Coronary artery (tissue), 2 donors: ENCODE results near the gene GADL1.

Experiments
- DNase-seq: peaks from one replicate; pipeline ENCODE4 v3.0.0-alpha.2; 2017; ENCODE audit warnings: low spot score
- H3K27ac ChIP-seq, 2 donors: fragments of 200-600 bp; sonication (generic); one replicate each; pipeline ENCODE4 v1.5.1; 2016 to 2019
- H3K4me3 ChIP-seq: fragments of 200-600 bp; sonication (generic); 2 replicates; pipeline ENCODE4 v1.5.1; 2016; ENCODE audit warnings: mild to moderate bottlenecking, moderate library complexity
- TF ChIP-seq, protein P1 (sequence below): fragments of 200-600 bp; sonication (generic); IDR thresholded peaks from one replicate; pipeline ENCODE4 v1.5.1; 2019; ENCODE audit warnings: antibody characterized with exemption

GADL1 gene

DNA sequence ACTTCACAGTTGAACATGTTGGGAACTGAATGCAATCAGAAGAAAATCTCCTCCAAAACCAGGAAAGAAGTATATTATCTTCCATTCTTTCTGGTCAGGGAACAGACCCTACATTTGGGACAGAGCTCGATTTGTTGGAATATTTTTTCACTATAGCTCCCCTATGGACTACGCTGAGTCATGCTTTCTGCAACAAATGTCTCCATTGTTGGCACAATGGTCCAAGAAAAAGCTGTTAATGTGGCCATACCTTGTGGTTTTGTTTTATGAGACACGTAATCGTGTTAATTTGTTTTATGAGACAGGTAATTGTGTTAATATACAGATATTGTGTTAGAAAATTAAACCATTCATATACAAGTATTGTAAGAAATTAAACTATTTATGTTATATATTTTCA is 186.6 kb downstream of the GADL1 start:
- H3K4me3 ChIP-seq = no peak overlapping the region
- H3K27ac ChIP-seq = no peak overlapping the region
- TF ChIP-seq, protein P1, sequence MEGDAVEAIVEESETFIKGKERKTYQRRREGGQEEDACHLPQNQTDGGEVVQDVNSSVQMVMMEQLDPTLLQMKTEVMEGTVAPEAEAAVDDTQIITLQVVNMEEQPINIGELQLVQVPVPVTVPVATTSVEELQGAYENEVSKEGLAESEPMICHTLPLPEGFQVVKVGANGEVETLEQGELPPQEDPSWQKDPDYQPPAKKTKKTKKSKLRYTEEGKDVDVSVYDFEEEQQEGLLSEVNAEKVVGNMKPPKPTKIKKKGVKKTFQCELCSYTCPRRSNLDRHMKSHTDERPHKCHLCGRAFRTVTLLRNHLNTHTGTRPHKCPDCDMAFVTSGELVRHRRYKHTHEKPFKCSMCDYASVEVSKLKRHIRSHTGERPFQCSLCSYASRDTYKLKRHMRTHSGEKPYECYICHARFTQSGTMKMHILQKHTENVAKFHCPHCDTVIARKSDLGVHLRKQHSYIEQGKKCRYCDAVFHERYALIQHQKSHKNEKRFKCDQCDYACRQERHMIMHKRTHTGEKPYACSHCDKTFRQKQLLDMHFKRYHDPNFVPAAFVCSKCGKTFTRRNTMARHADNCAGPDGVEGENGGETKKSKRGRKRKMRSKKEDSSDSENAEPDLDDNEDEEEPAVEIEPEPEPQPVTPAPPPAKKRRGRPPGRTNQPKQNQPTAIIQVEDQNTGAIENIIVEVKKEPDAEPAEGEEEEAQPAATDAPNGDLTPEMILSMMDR = no peak
- no peak for DNase-seq

DNA sequence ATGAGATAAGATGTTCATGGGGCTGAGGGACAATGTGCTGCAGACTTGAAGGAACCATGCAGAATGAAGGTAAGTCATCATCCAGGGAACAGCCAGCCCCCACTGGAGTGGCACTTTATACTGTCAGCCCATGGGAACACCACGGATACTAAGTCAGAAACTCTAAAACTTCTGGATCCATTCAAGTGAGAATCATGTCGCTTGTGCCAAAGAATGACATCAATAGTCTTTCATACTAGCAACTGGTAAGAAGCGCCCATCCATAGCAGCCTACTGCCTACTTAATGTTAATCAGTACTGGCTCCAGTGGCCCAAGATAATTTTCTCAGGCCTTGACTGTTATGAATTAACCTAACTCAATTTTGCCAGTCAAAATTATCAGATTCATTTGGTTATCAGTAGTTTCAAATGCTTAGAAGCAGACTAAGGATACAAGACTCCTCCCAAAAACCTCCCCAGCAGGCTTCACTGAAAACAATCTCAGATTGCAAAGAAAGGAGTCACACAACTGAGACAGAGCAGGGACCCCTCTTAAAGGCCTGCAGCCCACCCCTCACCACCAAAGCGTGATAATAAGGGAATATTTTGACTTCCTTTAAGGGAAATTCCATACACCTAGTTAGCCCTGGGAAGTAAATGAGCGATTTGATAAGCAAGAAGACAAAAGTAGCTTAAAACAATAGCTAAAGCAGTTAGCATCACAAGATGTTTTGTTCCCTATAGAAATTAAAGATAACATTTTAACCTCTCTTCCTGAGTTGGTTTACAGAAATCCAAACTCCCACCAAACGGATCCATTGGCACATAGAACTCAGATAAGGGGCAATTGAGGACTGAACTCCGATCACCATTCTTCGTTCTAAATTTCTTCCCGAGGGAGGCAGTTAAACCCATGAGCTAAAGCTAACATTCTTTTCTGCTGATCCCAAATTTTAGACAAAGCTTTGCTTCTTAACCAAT is 189.2 kb downstream of the GADL1 start:
- no peak for DNase-seq
- no peak overlapping the region for H3K27ac ChIP-seq
- TF ChIP-seq, protein P1 = no peak
- no peak overlapping the region for H3K4me3 ChIP-seq

DNA sequence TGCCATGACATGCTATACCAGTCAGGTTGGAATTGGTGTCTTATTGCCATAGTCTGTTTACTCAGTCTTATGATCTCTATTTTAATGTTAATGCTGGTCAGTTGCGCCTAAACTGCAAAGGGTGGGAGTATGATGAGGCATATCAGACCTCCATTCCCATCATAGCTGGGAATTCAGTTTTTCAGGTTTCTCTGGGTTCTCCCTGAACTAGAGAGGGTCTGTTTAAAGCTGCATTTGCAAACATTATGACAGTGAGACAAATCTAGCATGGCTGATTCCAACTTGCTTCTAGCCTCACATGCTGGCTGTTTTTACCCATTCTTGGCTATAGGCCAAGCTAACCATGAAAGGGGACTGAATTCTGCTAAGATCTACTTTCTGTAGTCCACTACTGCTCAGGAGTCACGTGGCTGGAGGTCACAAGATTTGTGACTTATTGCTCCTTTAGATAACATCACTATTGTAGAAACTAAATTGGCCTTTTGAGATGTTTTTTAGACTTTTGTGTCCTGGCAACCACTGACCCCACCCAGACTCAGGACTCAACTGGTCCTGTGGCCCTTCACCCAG is 191.5 kb downstream of the GADL1 start:
- TF ChIP-seq, protein P1 = no peak
- no peak for DNase-seq
- Histone ChIP-seq H3K4me3 (no peak overlapping the region), H3K27ac (no peak overlapping the region)

DNA sequence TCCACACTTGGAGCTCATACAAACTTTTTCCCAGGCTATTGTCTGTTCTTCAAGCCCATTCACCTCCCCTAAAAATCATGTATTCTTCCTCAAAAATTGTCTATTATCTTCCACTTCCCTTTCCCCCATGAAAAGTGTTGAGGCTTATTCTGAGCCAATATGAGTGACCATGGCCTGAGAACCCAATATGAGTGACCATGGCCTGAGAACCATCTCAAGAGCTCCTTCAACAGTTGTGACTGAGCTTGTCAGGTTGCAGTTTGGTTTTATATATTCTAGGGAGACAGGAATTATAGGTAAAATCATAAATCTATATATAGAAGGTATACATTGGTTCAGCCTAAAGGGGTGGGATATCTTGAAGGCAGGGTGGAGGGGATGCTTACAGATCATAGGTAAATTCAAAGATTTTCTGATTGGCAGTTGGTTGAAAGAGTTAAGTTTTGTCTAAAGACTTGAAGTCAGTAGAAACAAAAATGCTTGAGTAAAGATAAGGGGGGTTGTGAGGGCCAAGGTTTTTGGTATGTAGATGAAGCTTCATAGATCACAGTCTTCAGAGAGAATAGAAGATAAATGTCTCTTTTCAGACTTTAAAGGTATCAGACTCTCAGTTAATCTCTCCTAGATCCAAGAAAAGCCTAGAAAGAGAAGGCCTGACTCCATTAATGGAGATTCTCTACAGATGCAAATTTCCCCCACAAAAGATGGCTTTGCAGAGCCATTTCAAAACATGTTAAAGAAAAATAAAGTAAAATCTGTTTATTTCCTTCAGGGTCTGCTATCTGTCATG is 192.2 kb downstream of the GADL1 start:
- DNase-seq = no peak
- Histone ChIP-seq H3K4me3 (no peak overlapping the region), H3K27ac (no peak overlapping the region)
- TF ChIP-seq, protein P1 = no peak

DNA sequence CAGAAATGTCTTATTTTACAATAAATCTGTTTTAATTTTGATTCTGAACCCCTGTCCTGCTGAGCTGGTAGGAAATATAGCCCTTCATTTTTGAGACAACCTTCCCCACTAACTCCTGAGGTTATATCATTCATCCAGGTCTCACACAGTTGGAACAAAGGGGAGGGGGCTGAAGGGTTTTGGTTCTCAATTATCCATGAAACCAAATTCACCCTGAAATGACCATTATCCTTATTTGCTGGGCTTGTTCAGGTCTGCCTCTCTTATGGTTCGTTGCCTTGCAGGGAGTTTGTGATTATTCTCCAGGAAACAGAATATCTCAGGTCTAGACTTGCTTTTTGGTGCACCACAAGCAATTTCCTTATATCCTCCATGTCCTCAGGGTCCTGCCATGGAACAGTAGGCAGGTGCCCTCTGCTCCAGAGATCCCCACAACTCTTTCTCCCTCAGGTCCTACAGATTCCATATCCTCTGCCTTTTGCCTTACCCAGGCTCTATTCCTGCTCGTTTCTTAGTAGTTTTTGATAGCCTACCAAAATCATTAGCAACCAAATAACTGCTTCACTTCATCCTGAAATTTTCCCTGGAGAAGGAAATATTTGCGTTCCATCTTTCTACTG is 193.6 kb downstream of the GADL1 start:
- Histone ChIP-seq H3K4me3 (no peak overlapping the region), H3K27ac (no peak overlapping the region)
- no peak for DNase-seq
- TF ChIP-seq, protein P1 = no peak

DNA sequence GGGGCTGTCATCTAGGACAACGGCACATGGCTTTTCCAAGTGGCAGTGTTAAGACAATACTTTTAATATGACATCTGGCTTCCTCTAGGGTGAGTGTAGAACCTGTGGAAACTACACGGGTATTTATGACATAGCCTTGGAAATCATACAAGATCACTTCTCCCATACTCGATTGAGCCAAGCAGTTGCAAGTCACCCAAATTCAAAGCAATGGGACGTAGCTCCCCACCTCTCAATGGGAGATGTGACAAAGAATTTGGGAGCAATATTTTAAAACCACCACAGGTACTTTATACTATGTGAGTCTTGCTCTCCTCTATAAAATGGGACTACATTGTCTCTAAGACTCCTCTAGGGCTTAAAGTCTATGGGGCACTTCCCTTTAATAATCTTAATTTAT is 194.5 kb downstream of the GADL1 start:
- DNase-seq = no peak
- Histone ChIP-seq H3K27ac (no peak overlapping the region), H3K4me3 (no peak overlapping the region)
- TF ChIP-seq, protein P1 = no peak
